Islet of Langerhans (tissue), 1 donor: Measurements from ENCODE around the gene COPZ1.
"Not testable (repeated sequence)": the region's sequence is repeated elsewhere in the genome, so short reads cannot be mapped to it uniquely, and the experiment has no call there.

Experiments used
- FAIRE-seq: peaks from one replicate; lab custom pipeline; 2011; peaks lifted over from hg19 to GRCh38; lab: Jason Lieb, UNC

Gene COPZ1, protein sequence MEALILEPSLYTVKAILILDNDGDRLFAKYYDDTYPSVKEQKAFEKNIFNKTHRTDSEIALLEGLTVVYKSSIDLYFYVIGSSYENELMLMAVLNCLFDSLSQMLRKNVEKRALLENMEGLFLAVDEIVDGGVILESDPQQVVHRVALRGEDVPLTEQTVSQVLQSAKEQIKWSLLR

DNA sequence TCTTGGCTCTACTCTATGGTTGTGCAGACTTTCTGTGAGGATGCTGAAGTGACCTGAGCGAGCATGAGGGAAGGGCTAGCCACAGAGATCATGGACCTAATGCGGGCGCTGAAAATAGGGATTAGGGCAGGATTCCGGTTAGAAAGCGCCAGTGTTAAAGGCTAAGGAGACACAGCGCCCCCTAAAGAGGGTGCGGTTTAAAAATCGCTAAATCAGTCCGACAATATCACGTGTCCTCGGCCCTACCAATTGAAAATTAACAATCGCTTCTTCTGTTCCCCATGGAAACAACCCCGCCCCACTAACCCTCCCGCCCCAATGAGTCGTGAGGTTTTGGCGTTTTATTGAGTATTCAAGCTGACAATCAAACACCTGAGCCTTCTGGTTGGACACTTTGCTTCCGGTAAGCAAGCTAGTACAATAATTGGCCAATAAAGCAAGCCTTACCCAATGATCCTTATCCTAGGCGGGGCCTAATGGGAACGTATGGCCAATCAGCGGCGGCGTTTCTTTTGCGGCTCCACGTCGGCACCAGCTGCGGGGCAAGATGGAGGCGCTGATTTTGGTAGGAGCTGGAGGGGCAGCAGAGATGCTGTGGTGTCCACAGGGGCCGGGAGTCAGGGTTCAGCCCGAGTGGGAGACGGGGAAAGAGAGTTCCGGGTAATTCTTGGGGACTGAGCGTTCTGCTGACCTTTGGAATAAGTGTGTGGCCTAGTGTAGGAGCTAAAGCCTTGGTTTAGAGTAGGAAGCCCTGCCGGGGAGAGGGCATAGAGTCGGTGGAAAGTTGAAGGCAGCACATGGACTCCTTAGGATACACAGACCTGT, at the start of gene COPZ1:
TSS of gene COPZ1 (plus strand) at position 515 of the 825 bp plus-strand sequence. CDS start at position 548, 33 bp downstream.
- FAIRE-seq = peak; percentile 97

DNA sequence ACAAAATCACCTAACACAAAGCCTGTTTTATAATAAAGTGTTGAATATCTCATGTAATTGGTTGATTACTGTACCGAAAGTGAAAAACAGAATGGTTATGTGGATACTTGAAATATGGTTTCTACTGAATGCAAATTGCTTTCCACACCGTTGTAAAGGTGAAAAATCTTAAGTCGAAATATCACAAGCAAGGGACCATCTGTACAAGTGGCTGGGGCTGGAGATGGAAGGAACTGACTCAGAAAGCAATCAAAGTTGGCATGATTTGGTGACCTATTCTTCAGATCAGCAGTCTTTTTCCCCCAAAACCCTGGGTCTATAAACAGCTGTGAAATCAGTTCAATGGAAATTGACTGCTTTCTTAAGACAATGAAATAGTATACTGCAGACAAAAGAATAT, 48.6 kb upstream of the COPZ1 start:
- FAIRE-seq = no peak

DNA sequence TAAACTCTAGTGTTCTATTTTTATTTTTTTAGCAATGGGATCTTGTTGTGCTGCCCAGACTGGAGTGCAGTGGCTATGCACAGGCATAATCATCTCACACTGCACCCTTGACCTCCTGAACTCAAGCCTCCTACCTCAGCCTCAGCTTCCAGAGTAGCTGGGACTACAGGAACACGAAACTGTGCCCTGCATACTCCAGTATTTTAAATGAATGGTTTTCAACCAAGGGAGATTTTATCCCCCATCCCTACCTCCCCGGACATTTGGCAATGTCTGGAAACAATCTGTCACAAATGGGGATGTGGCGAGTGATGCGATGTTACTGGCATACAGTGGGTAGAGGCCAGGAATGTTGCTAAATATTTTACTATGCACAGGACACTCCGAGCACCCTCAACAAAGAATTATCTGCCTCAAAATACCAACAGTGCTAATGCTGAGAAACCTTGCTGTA, 47.1 kb upstream of the COPZ1 start:
- FAIRE-seq = no peak

DNA sequence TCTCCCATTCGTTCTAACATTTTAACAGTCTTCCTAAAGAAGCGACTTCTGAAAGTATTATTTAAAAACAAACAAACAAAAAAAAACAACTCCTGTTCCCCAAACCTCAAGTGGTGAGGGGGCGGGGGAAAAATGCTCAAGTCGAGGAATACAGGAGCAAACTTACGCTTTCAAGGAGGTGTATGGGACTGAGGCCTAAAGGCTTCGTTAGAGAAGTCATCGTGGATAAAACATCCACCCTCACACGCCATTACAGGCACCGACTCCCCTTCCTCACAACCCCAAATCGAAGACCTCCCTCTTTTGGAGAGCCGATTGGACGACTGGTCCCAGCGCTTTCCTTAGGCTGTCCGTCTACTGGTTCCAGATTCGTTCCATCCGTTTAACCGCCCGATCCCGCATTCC, 45.7 kb upstream of the COPZ1 start:
- FAIRE-seq = no peak

DNA sequence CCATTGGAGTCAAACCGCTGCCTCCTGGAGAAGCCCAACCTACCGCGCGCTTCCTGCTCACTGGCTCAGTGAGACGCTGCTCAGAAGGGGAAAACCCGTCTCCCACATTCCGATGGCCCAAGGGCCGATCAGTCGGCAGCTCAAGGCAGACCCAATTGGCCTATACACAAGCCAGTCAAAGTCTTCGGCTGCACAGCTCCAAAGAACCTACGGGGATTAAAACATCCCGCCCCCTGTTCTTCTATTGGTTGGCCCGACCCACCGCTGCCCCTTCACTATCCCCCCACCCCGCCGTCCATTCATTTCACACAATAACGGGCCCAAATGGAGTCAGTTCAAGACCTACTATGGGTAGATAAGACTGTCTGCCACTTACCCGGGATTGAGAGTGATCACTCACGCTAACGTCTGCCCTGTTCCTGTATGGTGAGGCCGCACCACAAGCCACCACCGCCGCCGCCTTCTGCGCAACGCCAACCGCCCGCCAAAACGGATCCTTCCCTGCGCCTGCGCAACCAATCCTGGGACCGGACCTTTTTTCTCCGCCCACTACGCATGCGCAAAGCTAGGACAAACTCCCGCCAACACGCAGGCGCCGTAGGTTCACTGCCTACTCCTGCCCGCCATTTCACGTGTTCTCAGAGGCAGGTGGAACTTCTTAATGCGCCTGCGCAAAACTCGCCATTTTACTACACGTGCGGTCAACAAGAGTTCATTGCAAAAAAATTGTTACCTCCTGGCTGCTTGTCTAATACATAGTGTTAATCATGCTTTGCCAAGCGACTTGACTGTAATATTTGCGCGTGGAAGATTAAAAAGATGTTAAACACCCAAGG, 45.1 kb upstream of the COPZ1 start, which contains the start of gene CBX5:
TSS of gene CBX5 (minus strand) at position 491 of the 836 bp plus-strand sequence. CDS start 22,472 bp downstream, outside the sequence.
- FAIRE-seq = peak; percentile 38

DNA sequence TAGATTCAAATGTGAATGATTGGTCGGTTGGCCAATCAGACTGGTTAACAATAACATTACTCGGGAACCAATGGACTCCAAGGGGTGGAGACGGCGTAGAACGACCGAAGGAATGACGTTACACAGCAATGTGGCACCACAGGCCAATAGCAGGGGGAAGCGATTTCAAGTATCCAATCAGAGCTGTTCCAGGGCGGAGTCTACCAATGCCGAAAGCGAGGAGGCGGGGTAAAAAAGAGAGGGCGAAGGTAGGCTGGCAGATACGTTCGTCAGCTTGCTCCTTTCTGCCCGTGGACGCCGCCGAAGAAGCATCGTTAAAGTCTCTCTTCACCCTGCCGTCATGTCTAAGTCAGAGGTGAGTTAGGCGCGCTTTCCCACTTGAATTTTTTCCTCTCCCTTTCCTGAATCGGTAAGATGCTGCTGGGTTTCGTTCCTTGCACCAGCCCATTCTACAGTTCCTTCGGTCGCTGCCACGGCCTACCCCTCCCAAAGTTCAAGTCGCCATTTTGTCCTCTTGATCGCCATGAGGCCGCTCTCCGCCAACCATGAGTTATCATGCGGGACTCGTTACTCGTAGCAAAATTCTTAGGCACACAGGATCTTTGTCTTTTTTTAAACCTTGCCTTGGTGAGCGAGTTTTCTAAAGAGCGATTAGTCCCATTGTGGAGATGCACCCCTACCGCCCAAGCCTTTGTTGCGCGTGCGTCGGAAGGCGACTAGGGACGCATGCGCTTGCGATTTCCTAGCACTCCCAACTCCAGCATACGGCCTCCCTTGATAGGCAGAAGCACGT, 44.3 kb upstream of the COPZ1 start, which contains the start of gene HNRNPA1:
TSS of gene HNRNPA1 (plus strand) at position 259 of the 793 bp plus-strand sequence. CDS start at position 341, 82 bp downstream.
- FAIRE-seq = peak; percentile 89

DNA sequence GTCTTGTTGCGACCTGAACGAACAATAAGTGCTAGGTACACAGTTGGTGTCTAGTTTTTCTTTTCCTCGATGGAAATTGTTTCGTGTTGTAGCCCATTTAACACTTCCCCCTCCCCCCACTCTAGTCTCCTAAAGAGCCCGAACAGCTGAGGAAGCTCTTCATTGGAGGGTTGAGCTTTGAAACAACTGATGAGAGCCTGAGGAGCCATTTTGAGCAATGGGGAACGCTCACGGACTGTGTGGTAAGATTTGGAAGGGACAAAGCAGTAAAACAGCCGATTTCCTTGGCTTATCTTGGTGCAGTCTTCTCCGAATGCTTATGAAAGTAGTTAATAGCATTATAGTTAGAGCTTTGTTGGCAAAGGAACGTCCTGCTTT, 43.7 kb upstream of the COPZ1 start:
- FAIRE-seq = not testable (repeated sequence)

DNA sequence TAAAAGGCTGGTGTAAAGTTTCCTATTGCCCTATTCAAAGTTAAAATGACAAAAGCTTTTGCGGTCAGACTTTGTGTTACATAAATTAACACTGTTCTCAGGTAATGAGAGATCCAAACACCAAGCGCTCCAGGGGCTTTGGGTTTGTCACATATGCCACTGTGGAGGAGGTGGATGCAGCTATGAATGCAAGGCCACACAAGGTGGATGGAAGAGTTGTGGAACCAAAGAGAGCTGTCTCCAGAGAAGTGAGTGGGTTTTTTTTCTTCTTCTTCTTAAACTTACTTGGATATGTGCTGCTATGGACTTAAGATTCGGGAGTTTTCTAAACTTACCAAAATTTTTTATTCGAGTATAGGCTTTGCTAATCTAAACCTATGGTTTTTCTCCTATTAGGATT, 43.2 kb upstream of the COPZ1 start:
- not testable (repeated sequence) for FAIRE-seq

DNA sequence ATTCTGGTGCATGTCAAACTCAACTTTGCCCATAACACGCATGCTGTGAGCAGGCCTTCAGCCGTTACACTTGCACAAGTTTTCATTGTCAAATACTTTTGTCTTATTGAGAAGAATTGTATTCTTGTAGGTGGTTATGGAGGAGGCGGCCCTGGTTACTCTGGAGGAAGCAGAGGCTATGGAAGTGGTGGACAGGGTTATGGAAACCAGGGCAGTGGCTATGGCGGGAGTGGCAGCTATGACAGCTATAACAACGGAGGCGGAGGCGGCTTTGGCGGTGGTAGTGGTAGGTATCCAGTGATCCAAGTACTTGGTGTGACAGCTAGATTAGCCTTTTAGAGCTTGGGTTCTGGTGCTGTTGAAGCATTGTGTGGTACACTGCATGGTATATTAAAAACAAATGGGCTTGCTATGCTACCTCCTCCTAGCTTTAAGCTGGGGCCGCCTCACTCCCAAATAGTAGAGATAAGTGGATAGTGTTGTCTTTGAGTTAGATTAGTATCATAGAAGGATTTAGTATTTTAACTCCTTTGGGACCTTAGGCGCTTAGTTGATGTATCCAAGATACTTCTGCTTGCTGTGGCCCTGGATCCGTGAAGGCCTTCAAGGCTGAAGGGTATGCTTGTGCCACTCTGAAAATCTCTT, 41.9 kb upstream of the COPZ1 start:
- no peak for FAIRE-seq

DNA sequence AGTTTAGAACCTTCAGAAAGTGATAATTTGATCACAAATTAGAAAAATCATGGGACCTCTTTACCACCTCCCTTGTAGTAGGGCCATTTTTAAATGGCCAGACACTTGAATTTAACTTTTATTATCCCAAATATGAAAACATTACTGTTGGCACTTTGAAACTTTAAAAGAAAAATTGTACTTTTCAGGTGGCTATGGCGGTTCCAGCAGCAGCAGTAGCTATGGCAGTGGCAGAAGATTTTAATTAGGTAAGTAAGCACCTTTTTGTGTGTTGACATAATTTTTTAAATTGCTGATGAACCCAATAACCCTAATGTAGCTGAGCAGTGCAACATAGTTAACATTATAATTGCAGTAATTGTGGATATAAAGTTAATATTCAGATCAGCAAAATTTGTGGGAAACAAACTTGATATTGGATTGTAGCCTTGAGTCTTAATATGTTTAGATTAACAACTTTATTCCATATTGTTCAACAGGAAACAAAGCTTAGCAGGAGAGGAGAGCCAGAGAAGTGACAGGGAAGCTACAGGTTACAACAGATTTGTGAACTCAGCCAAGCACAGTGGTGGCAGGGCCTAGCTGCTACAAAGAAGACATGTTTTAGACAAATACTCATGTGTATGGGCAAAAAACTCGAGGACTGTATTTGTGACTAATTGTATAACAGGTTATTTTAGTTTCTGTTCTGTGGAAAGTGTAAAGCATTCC, 40.7 kb upstream of the COPZ1 start:
- not testable (repeated sequence) for FAIRE-seq

DNA sequence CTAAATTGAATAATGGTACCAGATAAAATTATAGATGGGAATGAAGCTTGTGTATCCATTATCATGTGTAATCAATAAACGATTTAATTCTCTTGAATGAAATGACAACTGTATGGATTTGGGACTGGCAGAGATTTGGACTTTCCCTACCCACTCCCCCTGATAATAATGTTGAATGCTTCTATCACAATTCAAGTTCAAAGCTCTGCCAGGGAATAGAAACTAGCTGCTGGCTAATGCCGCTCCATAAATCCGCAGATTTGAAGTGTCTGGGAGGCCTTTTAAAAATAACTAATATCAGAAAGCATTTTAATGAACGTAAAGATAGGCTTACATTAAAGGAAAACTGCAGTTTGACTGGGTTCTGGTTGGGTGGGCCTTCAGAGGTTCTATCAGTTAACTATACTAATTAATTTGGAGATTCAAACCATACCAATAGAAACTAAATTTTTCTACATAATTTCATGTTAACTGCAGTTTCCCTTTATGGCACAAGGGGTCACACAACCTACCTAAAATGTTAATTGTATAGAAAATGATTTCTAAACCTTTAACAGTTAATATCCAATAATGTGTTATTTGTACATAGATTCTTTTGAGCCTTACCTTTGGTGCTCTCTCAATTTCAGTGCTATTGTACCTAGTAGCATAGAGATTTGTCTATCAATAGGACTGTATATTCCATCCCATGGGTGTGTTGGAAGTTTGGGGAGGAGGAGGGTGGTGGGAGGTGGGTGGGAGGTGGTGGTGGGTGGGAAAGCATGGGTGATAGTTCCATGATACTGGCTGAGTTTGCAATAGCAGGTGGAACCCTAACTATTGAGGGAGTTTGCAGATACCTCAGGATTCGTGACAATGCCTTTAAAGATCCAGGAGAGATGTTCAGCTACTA, 39.5 kb upstream of the COPZ1 start:
- FAIRE-seq = no peak

DNA sequence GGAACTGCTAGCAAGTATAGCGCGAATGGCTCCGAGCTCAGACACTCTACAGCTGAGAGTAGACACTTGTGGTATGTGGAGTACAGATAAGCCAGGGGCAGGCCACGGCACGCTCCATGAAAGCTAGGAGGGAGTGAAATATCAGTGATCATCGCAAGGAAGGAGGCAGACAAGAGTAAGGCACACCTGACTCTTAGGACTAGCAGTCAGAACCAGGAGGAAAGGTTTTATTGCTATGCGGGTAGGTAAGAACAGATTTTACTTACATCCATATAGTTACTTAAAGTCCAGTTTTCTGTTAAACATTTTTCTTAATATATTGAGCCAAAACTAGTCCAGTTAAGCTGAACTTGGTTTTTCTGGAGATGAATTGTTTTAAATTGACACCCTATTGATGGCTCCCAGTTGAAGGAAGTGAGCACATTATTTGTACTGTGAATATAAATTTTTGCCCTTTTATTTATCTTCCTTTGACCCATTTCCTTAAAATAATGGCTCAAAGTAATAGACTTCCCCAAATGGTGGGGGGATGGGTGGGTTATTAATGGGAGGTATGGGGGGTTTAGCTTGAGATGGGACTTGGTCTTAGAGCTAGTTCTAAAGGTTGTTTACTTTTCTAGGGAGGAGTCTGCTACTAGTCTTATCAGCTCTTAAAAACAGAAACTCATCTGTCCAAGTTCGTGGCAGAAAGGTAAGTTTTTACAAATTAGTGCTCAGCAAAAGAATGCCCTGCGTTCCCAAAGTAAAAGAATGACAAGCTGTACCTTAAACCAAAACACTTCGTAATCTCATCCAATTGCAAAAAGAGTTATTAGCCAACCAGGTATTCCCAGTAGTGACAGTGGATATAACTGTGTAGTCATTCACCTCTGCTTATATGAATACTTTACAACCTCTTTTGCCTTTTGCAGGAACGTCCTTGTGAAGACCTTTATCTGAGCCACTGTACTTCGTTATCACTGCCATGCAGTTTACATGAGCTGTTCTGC, 38.6 kb upstream of the COPZ1 start:
- FAIRE-seq = no peak

DNA sequence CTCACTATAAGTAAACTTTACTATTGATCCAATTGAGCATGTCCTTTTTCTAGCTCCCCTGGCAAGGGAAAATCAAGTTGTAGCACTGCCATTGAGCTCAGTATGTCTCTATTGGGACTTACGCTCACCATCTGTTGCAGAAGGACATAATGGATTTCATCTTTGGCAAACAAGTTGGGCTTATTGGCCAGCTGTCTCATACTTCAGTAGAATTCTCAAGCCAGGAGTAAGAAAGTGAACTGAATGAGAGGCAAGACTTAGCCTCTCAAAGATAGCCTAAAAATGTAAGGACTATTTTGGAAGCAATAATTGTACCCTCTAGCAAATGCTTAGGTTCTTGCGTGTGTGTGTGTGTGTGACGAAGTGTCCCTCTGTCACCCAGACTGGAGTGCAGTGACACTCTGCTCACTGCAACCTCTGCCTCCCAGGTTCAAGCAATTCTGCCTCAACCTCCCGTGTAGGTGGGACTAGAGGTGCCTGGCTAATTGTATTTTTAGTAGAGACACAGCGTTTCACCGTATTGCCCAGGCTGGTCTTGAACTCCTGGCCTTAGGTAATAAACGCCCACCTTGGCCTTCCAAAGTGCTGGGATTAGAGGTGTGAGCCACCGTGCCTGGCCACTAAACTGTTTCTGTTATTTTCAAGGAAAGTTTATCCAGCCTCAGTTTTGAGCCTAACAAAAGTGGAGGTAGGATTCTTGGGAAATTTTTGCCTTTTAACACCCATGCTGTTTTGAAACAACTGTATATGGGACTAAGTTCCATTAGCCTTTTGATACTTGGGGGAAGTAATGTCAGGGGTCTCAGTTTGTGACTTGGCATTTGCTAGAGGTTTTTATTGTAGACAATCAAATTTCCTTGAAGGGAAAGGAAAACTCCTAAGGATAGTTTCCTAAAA, 37.4 kb upstream of the COPZ1 start:
- no peak for FAIRE-seq

DNA sequence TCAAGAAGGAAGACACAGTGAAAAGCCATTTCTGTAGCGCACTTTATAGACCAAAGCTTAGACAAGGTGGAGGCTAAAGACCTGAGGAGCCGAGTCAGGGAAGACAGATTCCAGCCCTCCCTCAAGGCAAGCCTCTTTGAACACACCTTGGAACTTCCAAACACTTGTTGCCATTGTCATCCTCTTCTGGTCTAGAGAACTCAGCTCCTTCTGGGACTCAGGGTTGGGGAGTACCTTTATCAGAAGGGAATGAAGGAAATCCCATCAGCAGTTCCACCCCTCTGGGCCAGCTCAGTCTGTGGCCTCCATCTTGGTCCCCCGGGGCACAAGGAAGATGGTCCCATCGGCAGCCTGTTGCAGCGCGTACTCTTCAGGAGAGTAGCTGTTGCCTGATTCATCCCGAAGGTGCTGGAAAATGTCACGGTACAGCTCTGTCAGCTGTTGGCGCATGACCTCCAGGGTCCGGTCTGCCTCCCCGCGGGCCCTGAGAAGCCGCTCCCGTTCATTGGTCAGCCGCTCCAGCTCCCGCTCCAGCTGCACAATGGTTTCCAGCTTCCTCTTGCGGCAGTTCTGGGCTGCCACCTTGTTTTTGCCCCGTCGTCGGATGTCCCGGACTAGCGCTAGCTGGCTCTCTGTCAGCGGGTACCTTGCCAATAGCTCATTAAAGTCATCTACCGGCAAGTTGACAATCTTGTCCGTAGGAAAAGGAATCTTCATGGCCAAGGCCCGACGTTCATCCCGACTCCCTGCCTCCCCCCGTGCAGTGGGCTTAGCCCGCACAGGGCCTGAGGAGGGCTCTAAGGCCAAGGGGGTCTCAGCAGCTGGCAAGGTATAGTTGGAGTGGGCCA, 32.6 kb upstream of the COPZ1 start:
- no peak for FAIRE-seq

DNA sequence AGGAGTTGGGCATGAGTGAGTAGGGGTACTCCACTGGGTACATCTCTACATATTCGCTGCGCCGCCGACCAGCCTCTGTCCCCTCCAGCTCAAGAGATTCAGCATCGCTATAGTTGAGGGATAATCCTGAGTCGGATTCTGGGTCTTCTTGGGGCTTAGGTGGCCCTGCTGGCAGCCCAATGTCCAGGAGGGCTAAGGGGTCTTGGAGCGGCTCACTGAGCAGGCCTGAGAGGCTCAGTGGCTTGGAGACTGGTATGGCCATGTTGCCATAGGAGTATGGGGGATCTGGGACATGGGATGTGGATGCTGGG, 32.0 kb upstream of the COPZ1 start:
- FAIRE-seq = no peak

DNA sequence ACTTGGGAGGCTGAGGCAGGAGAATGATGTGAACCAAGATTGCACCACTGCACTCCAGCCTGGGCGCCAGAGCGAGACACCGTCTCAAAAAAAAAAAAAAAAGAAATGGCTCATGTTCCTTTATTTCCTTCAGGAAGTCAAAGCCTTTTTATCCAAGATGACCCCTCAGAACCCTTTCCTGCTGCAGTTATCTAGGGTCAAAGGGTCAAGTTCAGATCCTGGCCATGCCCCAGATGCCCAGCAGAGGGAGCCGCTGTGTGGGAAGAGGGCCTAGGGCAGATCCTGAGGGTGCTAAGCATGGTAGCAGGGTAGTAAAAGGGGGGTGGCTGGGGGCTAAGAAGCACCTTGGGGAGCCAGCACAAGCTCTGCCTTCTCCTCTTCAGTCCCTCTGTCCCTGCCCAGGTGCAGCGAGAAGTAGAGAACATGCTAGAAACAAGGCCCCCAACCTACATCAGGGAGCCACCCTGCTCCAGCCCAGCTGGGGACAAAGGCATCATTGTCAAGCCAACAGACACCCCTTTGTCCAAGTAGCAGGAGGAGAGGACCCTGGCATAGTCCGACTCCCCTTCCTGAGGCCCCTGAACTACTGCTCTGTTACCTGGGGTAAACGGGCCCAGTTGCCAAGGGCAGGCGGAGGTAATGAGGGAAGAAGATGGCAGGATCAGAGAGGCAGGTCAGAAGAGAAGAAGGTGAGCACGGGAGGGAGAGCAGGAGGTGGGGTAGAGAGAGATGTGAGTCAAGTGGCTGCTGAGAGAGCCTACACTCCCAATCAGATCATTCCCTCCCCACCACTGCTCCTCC, 30.6 kb upstream of the COPZ1 start:
- no peak for FAIRE-seq
